ENCODE results near the gene ZNF407. TPM values are rescaled to one million over a fixed set of nuclear protein-coding genes. Genes with fewer than 3 reads are reported as not detected.

Gene ZNF407
- total and polyA plus RNA-seq, 2 of the 13 experiments (the other 11 are each of a cell fraction or from before 2014, with no cell fraction given) = 2.3 to 8.7 TPM

- TF ChIP-seq ZSCAN22 (CRISPR knock-in tag; IDR thresholded peaks at IDR 0.05) (no peak), KDM4B (CRISPR knock-in tag; IDR thresholded peaks at IDR 0.05) (no peak), ZSCAN21 (CRISPR knock-in tag; IDR thresholded peaks at IDR 0.05; ENCODE audit: borderline replicate concordance) (no peak)
Observed at GRCh38 chr18:75110311-75110710, 512.6 kb downstream of the ZNF407 start (continued).

- Histone ChIP-seq H3K27me3 (ENCODE audit: control insufficient read depth in 1 of 2, insufficient read depth in 2 of 2, low read length in 2 of 2) (peaks cover 5 to 88% of the 10 kb centered on the region in 2 experiments), H2AFZ (ENCODE audit: low read length) (no peak overlapping the region)
Observed at GRCh38 chr18:75110846-75111415, 513.3 kb downstream of the ZNF407 start.

More at GRCh38 chr18:75110846-75111415, 513.3 kb downstream of the ZNF407 start:
- FAIRE-seq (no peak), DNase-seq (ENCODE audit: low spot score) (no peak), ATAC-seq (no peak)
- H3K27ac ChIP-seq (ENCODE audit: extremely low read length, insufficient read depth, low read length) = no peak overlapping the region
- intact Hi-C loops (cut with micrococcal nuclease; ENCODE audit: unreplicated experiment) = no loop called here
- in situ Hi-C loops (cut with HindIII; ENCODE audit: extremely low pct_ligation_motif_present, low pct_unique_long_range_greater_than_20kb) = no loop called here
- WGBS (ENCODE audit: low lambda C conversion rate) = 14% methylated on average over 6 of the region's 12 CpGs
- H3K9ac ChIP-seq (ENCODE audit: insufficient read depth, low read depth, low read length) = no peak overlapping the region
- H3K36me3 ChIP-seq (replicated peaks in 1 of 2; ENCODE audit: control insufficient read depth in 1 of 2, insufficient read depth in 2 of 2, low read length in 2 of 2) = no peaks in the 10 kb centered on the region
- no peaks in the 10 kb centered on the region for H3K4me1 ChIP-seq (ENCODE audit: insufficient read depth, low read length)
- no peak overlapping the region for H3K4me3 ChIP-seq (replicated peaks in 1 of 3; ENCODE audit: insufficient read depth in 1 of 3, low read depth in 2 of 3, low read length in 3 of 3)
- H3K4me2 ChIP-seq (ENCODE audit: low read depth, low read length) = no peak overlapping the region
- BruUV-seq (replicated peaks) = no TSS peak
- ChIA-PET POLR2A (no interaction called here), CTCF (ENCODE audit: low intra/inter-chr PET ratio, low total read pairs) (no interaction called here)
- TF ChIP-seq ZNF382 (CRISPR knock-in tag; IDR thresholded peaks at IDR 0.05; ENCODE audit: borderline replicate concordance) = no peak
- no peak for TF ChIP-seq ZNF850 (CRISPR knock-in tag; conservative IDR thresholded peaks at IDR 0.05)
- TF ChIP-seq ZNF143 (CRISPR knock-in tag; IDR thresholded peaks at IDR 0.05) = no peak
- no peak for TF ChIP-seq ZMAT3 (CRISPR knock-in tag; conservative IDR thresholded peaks at IDR 0.05)
- TF ChIP-seq NPAS2 (CRISPR knock-in tag; IDR thresholded peaks at IDR 0.05; ENCODE audit: borderline replicate concordance) = no peak
- no peak for TF ChIP-seq ZNF746 (CRISPR knock-in tag; IDR thresholded peaks at IDR 0.05)
- TF ChIP-seq ZNF224 (CRISPR knock-in tag; IDR thresholded peaks at IDR 0.05) = no peak
- TF ChIP-seq ATF7-NPFF (CRISPR knock-in tag; IDR thresholded peaks at IDR 0.05; ENCODE audit: low read depth) = no peak
- TF ChIP-seq TSC22D2 (CRISPR knock-in tag; IDR thresholded peaks at IDR 0.05; ENCODE audit: borderline replicate concordance) = no peak
- TF ChIP-seq ZBTB1 (CRISPR knock-in tag; IDR thresholded peaks at IDR 0.05; ENCODE audit: borderline replicate concordance) = no peak
- TF ChIP-seq PAXIP1 (CRISPR knock-in tag; conservative IDR thresholded peaks at IDR 0.05) = no peak
- no peak for TF ChIP-seq ZNF549 (CRISPR knock-in tag; IDR thresholded peaks at IDR 0.05)
- no peak for TF ChIP-seq ZFP62 (CRISPR knock-in tag; IDR thresholded peaks at IDR 0.05)
- H4K20me1 ChIP-seq (ENCODE audit: insufficient read depth, low read length) = no peaks in the 10 kb centered on the region
- no peaks in the 10 kb centered on the region for H3K79me2 ChIP-seq (ENCODE audit: insufficient read depth, low read length)
- no peaks in the 10 kb centered on the region for H3K9me3 ChIP-seq (ENCODE audit: low read length)
